Measurements from ENCODE around the gene EFTUD2. TPM values are rescaled to one million over a fixed set of nuclear protein-coding genes. Genes with fewer than 3 reads are reported as not detected.

EFTUD2 gene
- total and polyA plus RNA-seq, 4 donors, result 19.8 to 84.3 (median 33.3) TPM

- Histone ChIP-seq H3K9ac (ENCODE audit: low read depth in 1 of 2, low read length in 2 of 2) (no peak overlapping the region), H3K4me3 (ENCODE audit: low read depth in 1 of 3, low read length in 3 of 3) (no peak overlapping the region), H3K27me3 (ENCODE audit: control insufficient read depth in 4 of 4, insufficient read depth in 4 of 4, low read length in 3 of 4) (no peaks in the 10 kb centered on the region), H3K36me3 (ENCODE audit: control insufficient read depth in 4 of 4, insufficient read depth in 3 of 4, low read depth in 1 of 4, low read length in 3 of 4) (no peaks in the 10 kb centered on the region), H3K4me1 (ENCODE audit: control insufficient read depth in 4 of 4, insufficient read depth in 4 of 4, low read length in 3 of 4) (peaks cover 0 to 2% (median 0%) of the 10 kb centered on the region in 4 donors), H3K9me3 (ENCODE audit: control insufficient read depth in 4 of 4, low read length in 3 of 4) (no peaks in the 10 kb centered on the region), H3K27ac (ENCODE audit: low read depth in 1 of 2, low read length in 2 of 2) (no peak overlapping the region)
- no peak for DNase-seq (ENCODE audit: low spot score)
- TF ChIP-seq CTCF (IDR thresholded peaks at IDR 0.05; ENCODE audit: low read depth, low read length, missing input control) (no peak), ZBTB33 (IDR thresholded peaks at IDR 0.05) (no peak), RXRA (IDR thresholded peaks at IDR 0.05) (no peak), TAF1 (conservative IDR thresholded peaks at IDR 0.05) (no peak), GABPA (IDR thresholded peaks at IDR 0.05 in 1 of 2, conservative IDR thresholded peaks at IDR 0.05 in 1 of 2) (no peak), FOXA2 (IDR thresholded peaks at IDR 0.05) (no peak), ATF3 (IDR thresholded peaks at IDR 0.05) (no peak), SP1 (IDR thresholded peaks at IDR 0.05) (no peak), JUND (IDR thresholded peaks at IDR 0.05) (no peak), FOXA1 (IDR thresholded peaks at IDR 0.05) (no peak), HNF4A (conservative IDR thresholded peaks at IDR 0.05) (no peak), HNF4G (IDR thresholded peaks at IDR 0.05) (no peak), REST (IDR thresholded peaks at IDR 0.05) (no peak)
- WGBS, result 90% methylated on average over 9 of the region's 9 CpGs
Observed at GRCh38 chr17:44924107-44924544, 24.9 kb upstream of the EFTUD2 start.

DNA sequence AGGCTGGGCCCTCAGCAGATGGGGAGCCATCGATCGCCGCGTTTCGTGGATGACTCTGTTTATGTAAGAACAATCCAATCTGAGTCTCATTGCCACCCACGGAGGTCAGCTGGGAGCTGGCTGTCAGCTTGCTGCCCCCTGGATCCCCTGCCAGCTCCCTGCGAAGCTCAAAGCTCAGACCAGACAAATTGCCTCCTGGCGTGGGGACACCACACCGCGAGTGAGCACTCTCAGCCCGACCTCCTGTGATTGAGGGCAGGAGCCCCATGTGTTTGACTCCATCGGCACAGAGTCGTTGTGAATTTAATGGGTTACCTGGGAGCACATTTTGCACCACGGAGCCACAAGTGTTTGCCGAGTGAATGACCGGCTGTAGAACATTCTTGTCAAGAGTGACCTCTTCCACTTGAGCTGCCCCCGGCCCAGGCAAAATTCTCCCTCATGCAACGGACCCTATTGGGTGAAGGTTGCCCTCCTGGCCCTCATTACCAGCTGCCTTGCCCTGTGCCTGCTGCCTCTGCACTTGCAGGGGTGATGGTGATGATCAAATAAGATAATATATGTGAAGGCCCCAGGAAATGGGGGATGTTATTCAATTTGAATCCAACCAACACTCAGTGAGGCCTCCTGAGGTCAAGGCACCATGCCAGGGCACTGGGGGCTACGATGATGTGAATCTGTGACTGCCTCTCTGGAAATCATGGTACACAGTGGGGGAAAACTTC, 23.7 kb upstream of the EFTUD2 start:
- Histone ChIP-seq H3K4me3 (ENCODE audit: low read depth in 1 of 3, low read length in 3 of 3) (no peak overlapping the region), H3K9me3 (ENCODE audit: control insufficient read depth in 4 of 4, low read length in 3 of 4) (no peaks in the 10 kb centered on the region), H3K9ac (ENCODE audit: low read depth in 1 of 2, low read length in 2 of 2) (no peak overlapping the region), H3K27me3 (ENCODE audit: control insufficient read depth in 4 of 4, insufficient read depth in 4 of 4, low read length in 3 of 4) (no peaks in the 10 kb centered on the region), H3K4me1 (ENCODE audit: control insufficient read depth in 4 of 4, insufficient read depth in 4 of 4, low read length in 3 of 4) (peaks cover 0 to 2% (median 0%) of the 10 kb centered on the region in 4 donors), H3K36me3 (ENCODE audit: control insufficient read depth in 4 of 4, insufficient read depth in 3 of 4, low read depth in 1 of 4, low read length in 3 of 4) (no peaks in the 10 kb centered on the region), H3K27ac (ENCODE audit: low read depth in 1 of 2, low read length in 2 of 2) (no peak overlapping the region)
- 82% methylated on average over 19 of the region's 19 CpGs for WGBS
- TF ChIP-seq HNF4G (IDR thresholded peaks at IDR 0.05), result no peak
- TF ChIP-seq CTCF (IDR thresholded peaks at IDR 0.05; ENCODE audit: low read depth, low read length, missing input control), result no peak
- TF ChIP-seq GABPA (IDR thresholded peaks at IDR 0.05 in 1 of 2, conservative IDR thresholded peaks at IDR 0.05 in 1 of 2), result no peak
- DNase-seq (ENCODE audit: low spot score), result no peak

Measured in liver (tissue), 9 donors.